ENCODE measurements around the gene AXL. TPM values are rescaled to one million over a fixed set of nuclear protein-coding genes. Genes with fewer than 3 reads are reported as not detected.

The AXL gene
- total and polyA plus RNA-seq, 12 donors = 6.5 to 22.8 (median 9.8) TPM

- DNase-seq (no peak), ATAC-seq (no peak)
- Histone ChIP-seq H3K4me3 (no peak overlapping the region), H3K27ac (no peak overlapping the region), H3K4me1 (peaks cover 0 to 4% (median 0%) of the 10 kb centered on the region in 9 donors), H3K9me3 (no peaks in the 10 kb centered on the region), H3K36me3 (peaks cover 0 to 96% (median 11%) of the 10 kb centered on the region in 9 donors), H3K27me3 (peaks cover 0 to 5% (median 0%) of the 10 kb centered on the region in 7 donors)
- no peak for TF ChIP-seq CTCF (IDR thresholded peaks at IDR 0.05)
- intact Hi-C loops (cut with DNase I) = loop anchor here in 2 of 10 donors (5.0 kb wide), 1 partner anchor 48 kb away; no protein-coding TSS in a partner anchor
Observed at GRCh38 chr19:41255171-41255570, 36.1 kb downstream of the AXL start.

DNA sequence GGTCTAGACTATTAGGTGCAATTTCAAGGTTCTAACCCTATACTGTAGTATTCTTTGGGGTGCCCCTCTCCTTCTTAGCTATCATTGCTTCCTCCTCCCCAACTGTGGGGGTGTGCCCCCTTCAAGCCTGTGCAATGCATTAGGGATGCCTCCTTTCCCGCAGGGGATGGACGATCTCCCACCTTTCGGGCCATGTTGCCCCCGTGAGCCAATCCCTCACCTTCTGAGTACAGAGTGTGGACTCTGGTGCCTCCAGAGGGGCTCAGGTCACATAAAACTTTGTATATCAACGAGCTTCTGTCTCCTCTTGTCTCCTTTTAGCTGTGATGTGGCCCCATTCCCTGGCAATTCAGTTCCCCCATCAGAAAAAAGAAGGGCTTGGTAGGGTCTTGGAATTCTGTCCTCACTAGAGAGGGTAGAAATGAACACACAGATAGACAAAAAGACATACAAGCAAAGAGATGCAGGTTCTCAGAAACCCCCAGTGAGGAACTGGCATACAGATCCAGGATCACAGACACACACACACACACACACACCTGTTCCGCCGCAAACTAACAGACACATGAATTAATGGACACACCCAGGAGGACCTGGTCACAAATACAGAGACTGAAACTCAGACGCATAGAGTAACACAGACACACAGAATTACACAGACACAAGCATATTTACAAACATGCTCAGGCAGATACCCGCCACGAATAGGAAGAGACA, 42.6 kb downstream of the AXL start:
- intact Hi-C loops (cut with DNase I) = loop anchor here in 7 of 10 donors (1.0 to 10.0 kb wide), 9 partner anchors 34 to 597 kb away; partner anchors contain the start of genes B9D2 (in 1 of the 7) and TGFB1 (in 1 of the 7)
- WGBS, 2 donors = 58 to 60% methylated on average over 10 of the region's 10 CpGs
- Histone ChIP-seq H3K36me3 (peaks cover 0 to 34% (median 8%) of the 10 kb centered on the region in 9 donors), H3K9me3 (no peaks in the 10 kb centered on the region), H3K27me3 (no peaks in the 10 kb centered on the region), H3K4me1 (peaks cover 6 to 25% (median 14%) of the 10 kb centered on the region in 9 donors), H3K4me3 (peak overlapping the region; percentile 44 to 81 (median 64)), H3K27ac (peak overlapping the region; percentile 88 to 99 (median 96))
- peak in 1 of 2 donors; percentile 14 for DNase-seq
- no peak for ATAC-seq
- TF ChIP-seq CTCF (IDR thresholded peaks at IDR 0.05) = no peak

- WGBS, 2 donors = 0% methylated on average over 46 of the region's 46 CpGs
Observed at GRCh38 chr19:41263042-41263849, 44.2 kb downstream of the AXL start.

More at GRCh38 chr19:41263042-41263849, 44.2 kb downstream of the AXL start:
- Histone ChIP-seq H3K4me3 (peak overlapping the region; percentile 44 to 81 (median 64)), H3K4me1 (peaks cover 15 to 38% (median 25%) of the 10 kb centered on the region in 9 donors), H3K27me3 (no peaks in the 10 kb centered on the region), H3K36me3 (peaks cover 0 to 29% (median 7%) of the 10 kb centered on the region in 9 donors), H3K9me3 (no peaks in the 10 kb centered on the region), H3K27ac (peak overlapping the region; percentile 88 to 99 (median 96))
- intact Hi-C loops (cut with DNase I) = loop anchor here in 6 of 10 donors (1.0 to 10.0 kb wide), 8 partner anchors 36 to 598 kb away; partner anchors contain the start of genes B9D2 (in 1 of the 6) and TGFB1 (in 1 of the 6)
- TF ChIP-seq CTCF (IDR thresholded peaks at IDR 0.05) = no peak
- DNase-seq (peak; percentile 63 to 70), ATAC-seq (peak in 6 of 8 donors; percentile 14 to 43 (median 28))

Measured in heart right ventricle (tissue), 16 donors.